ENCODE measurements around the gene TBC1D22A. TPM values are rescaled to one million over a fixed set of nuclear protein-coding genes. Genes with fewer than 3 reads are reported as not detected.

TBC1D22A gene
- total and polyA plus RNA-seq, 2 donors, result 11.8 to 25.7 TPM

GRCh38 chr22:47209547-47210023 lies 447.1 kb downstream of the TBC1D22A start:
- no peak overlapping the region for H3K4me3 ChIP-seq (ENCODE audit: low read length in 2 of 2)
- H3K9me3 ChIP-seq (ENCODE audit: control insufficient read depth in 2 of 2, insufficient read depth in 1 of 2, low read length in 1 of 2), result no peaks in the 10 kb centered on the region
- no peak for DNase-seq (ENCODE audit: low read depth in 6 of 9, low spot score in 9 of 9)
- WGBS, result 95% methylated on average over 13 of the region's 13 CpGs
- no peaks in the 10 kb centered on the region for H3K27me3 ChIP-seq (ENCODE audit: control insufficient read depth in 2 of 2, insufficient read depth in 1 of 2, low read length in 1 of 2)
- H3K4me1 ChIP-seq (ENCODE audit: control insufficient read depth in 2 of 2, insufficient read depth in 2 of 2, low read length in 2 of 2), result no peaks in the 10 kb centered on the region
- no peaks in the 10 kb centered on the region for H3K36me3 ChIP-seq (ENCODE audit: control insufficient read depth in 2 of 2, insufficient read depth in 2 of 2, low read length in 1 of 2)
- no peak overlapping the region for H3K27ac ChIP-seq (ENCODE audit: low read depth in 1 of 2, low read length in 1 of 2)

DNA sequence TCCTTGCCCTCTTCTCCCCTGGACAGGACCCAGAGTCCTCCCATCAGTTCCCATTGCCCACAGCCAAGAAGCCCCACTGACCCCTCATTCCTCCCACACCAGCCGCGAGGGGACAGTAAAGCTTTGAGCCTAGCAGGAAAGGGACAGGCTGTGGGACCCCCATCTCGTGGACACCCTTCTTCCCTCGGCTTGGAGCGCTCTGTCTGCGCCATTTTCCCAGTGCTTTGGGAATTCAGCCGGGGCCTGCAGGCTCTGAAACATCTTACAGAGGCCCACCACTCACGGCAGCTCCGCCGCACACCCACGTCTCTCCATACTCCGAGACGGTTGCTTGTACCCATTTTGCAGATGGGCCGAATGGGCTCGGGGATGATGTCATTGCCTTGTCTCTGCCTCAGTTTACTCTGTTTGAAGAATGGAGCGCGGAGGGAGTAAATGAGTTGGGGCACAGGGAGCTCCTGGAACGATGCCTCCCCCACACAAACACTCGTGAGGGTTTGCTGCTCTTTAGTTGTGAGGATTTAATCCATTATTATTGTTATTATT lies 447.7 kb downstream of the TBC1D22A start:
- DNase-seq (ENCODE audit: low read depth in 6 of 9, low spot score in 9 of 9), result peak in 1 of 9 donors; percentile 6
- WGBS, result 97% methylated on average over 19 of the region's 19 CpGs
- no peaks in the 10 kb centered on the region for H3K36me3 ChIP-seq (ENCODE audit: control insufficient read depth in 2 of 2, insufficient read depth in 2 of 2, low read length in 1 of 2)

DNA sequence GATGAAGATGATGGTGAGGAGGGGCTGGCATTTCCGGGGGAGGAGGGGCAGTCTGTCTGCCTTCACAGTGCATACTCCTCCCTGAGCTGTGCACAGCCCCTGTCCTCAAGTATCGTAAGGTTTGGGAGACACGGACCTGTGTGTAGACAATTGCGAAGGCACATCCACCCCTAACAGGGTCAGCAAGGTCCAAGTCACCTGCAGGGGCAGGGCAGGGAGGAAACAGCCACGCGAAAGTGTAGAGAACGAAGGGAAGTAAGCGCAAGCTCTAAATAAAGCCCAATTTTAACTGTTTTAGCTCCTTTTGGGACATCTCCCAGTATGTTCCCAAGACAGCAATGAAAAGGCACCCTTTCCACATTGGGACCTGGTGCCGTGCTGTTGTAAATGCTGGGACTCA lies 448.2 kb downstream of the TBC1D22A start:
- Histone ChIP-seq H3K9me3 (ENCODE audit: control insufficient read depth in 2 of 2, insufficient read depth in 1 of 2, low read length in 1 of 2) (no peaks in the 10 kb centered on the region), H3K36me3 (ENCODE audit: control insufficient read depth in 2 of 2, insufficient read depth in 2 of 2, low read length in 1 of 2) (no peaks in the 10 kb centered on the region), H3K27ac (ENCODE audit: low read depth in 1 of 2, low read length in 1 of 2) (no peak overlapping the region), H3K27me3 (ENCODE audit: control insufficient read depth in 2 of 2, insufficient read depth in 1 of 2, low read length in 1 of 2) (no peaks in the 10 kb centered on the region), H3K4me1 (ENCODE audit: control insufficient read depth in 2 of 2, insufficient read depth in 2 of 2, low read length in 2 of 2) (no peaks in the 10 kb centered on the region), H3K4me3 (ENCODE audit: low read length in 2 of 2) (no peak overlapping the region)
- 90% methylated on average over 9 of the region's 9 CpGs for WGBS
- DNase-seq (ENCODE audit: low read depth in 6 of 9, low spot score in 9 of 9), result peak in 1 of 9 donors; percentile 12

More for the DNA sequence above, 447.7 kb downstream of the TBC1D22A start:
- Histone ChIP-seq H3K27ac (ENCODE audit: low read depth in 1 of 2, low read length in 1 of 2) (no peak overlapping the region), H3K4me3 (ENCODE audit: low read length in 2 of 2) (no peak overlapping the region), H3K27me3 (ENCODE audit: control insufficient read depth in 2 of 2, insufficient read depth in 1 of 2, low read length in 1 of 2) (no peaks in the 10 kb centered on the region), H3K9me3 (ENCODE audit: control insufficient read depth in 2 of 2, insufficient read depth in 1 of 2, low read length in 1 of 2) (no peaks in the 10 kb centered on the region), H3K4me1 (ENCODE audit: control insufficient read depth in 2 of 2, insufficient read depth in 2 of 2, low read length in 2 of 2) (no peaks in the 10 kb centered on the region)

DNA sequence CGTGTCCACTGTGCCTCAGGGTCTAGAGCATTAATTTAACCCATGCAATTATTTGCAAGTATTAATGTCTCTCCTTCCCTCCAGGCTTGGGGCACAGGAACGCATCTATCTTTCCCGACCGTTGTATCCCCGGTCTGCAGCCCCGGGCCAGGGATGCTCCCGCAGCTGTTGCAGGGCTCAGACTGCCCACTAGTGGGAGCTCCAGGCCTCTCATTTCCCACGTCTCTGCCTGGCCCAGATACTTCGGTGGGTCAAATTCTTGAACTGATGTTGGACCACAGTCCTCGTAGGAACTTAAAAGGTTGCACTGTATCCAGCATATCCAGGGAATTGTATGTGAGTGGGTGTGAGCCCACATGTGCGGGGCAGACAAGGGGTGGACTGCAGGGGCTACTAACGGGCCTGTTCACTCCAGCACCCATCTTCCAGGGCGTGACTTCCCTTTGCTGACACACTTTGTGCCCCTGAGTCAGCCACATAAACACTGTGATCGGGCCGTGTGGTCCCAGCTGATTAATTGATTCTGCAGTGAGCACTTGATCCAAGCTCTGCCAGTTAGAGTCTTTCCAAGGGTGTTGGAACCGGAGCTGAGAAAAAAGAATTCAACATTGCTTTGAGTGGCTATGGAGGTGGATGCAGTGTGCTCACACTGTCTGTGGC lies 451.3 kb downstream of the TBC1D22A start:
- peak in 6 of 9 donors; percentile 4 to 68 (median 42) for DNase-seq (ENCODE audit: low read depth in 6 of 9, low spot score in 9 of 9)
- 58% methylated on average over 16 of the region's 16 CpGs for WGBS

DNA sequence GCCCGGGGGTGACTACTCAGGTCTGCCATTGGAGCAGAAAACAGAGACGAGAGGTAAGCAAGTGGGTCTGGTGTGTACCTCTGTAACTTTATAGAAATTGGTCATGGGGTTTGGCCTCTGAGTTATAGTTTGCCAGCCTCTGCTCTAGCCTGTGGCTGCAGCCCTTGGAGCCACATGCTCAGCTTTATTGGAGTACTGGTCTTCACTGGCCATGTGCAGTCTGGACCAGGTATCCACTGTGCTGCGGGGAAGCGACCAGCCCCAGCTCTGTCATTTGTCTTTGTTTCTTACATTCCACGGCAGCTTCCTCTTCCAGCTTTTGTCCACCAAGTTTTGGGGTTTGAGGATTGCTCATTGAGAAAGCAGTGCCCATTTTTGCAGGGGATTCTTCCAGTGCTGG lies 453.4 kb downstream of the TBC1D22A start:
- no peaks in the 10 kb centered on the region for H3K4me1 ChIP-seq (ENCODE audit: control insufficient read depth in 2 of 2, insufficient read depth in 2 of 2, low read length in 2 of 2)
- H3K4me3 ChIP-seq (ENCODE audit: low read length in 2 of 2), result no peak overlapping the region
- no peak overlapping the region for H3K27ac ChIP-seq (ENCODE audit: low read depth in 1 of 2, low read length in 1 of 2)
- H3K36me3 ChIP-seq (ENCODE audit: control insufficient read depth in 2 of 2, insufficient read depth in 2 of 2, low read length in 1 of 2), result no peaks in the 10 kb centered on the region
- no peak for DNase-seq (ENCODE audit: low read depth in 6 of 9, low spot score in 9 of 9)
- 86% methylated on average over 5 of the region's 5 CpGs for WGBS
- H3K27me3 ChIP-seq (ENCODE audit: control insufficient read depth in 2 of 2, insufficient read depth in 1 of 2, low read length in 1 of 2), result no peaks in the 10 kb centered on the region
- no peaks in the 10 kb centered on the region for H3K9me3 ChIP-seq (ENCODE audit: control insufficient read depth in 2 of 2, insufficient read depth in 1 of 2, low read length in 1 of 2)

More for the DNA sequence above, 451.3 kb downstream of the TBC1D22A start:
- Histone ChIP-seq H3K36me3 (ENCODE audit: control insufficient read depth in 2 of 2, insufficient read depth in 2 of 2, low read length in 1 of 2) (no peaks in the 10 kb centered on the region), H3K9me3 (ENCODE audit: control insufficient read depth in 2 of 2, insufficient read depth in 1 of 2, low read length in 1 of 2) (no peaks in the 10 kb centered on the region), H3K27me3 (ENCODE audit: control insufficient read depth in 2 of 2, insufficient read depth in 1 of 2, low read length in 1 of 2) (no peaks in the 10 kb centered on the region), H3K4me3 (ENCODE audit: low read length in 2 of 2) (no peak overlapping the region), H3K4me1 (ENCODE audit: control insufficient read depth in 2 of 2, insufficient read depth in 2 of 2, low read length in 2 of 2) (no peaks in the 10 kb centered on the region), H3K27ac (ENCODE audit: low read depth in 1 of 2, low read length in 1 of 2) (no peak overlapping the region)

DNA sequence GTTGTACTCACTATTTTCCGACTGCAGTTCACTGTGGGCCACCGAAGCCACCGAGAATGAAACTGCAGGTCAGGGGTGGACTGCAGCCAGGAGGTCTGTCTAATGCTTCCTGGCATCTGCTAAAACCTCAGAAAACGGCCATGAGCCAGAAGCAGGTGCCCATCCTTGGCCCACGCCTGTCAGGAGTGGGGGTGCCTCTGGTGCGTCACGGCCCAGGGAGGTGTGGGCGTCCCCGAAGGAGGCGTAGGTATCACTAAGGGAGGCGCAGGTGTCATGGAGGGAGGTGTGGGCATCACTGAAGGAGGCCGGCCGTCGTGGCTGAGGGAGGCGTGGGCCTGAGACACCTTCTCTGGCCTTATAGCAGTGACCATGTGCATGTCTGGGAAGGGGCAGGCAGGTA lies 456.2 kb downstream of the TBC1D22A start:
- H3K4me3 ChIP-seq (ENCODE audit: low read length in 2 of 2), result no peak overlapping the region
- no peaks in the 10 kb centered on the region for H3K4me1 ChIP-seq (ENCODE audit: control insufficient read depth in 2 of 2, insufficient read depth in 2 of 2, low read length in 2 of 2)
- WGBS, result 93% methylated on average over 15 of the region's 15 CpGs
- no peaks in the 10 kb centered on the region for H3K9me3 ChIP-seq (ENCODE audit: control insufficient read depth in 2 of 2, insufficient read depth in 1 of 2, low read length in 1 of 2)
- H3K36me3 ChIP-seq (ENCODE audit: control insufficient read depth in 2 of 2, insufficient read depth in 2 of 2, low read length in 1 of 2), result no peaks in the 10 kb centered on the region
- no peak for DNase-seq (ENCODE audit: low read depth in 6 of 9, low spot score in 9 of 9)
- H3K27ac ChIP-seq (ENCODE audit: low read depth in 1 of 2, low read length in 1 of 2), result no peak overlapping the region
- H3K27me3 ChIP-seq (ENCODE audit: control insufficient read depth in 2 of 2, insufficient read depth in 1 of 2, low read length in 1 of 2), result no peaks in the 10 kb centered on the region

GRCh38 chr22:47219789-47220188 lies 457.3 kb downstream of the TBC1D22A start:
- H3K27me3 ChIP-seq (ENCODE audit: control insufficient read depth in 2 of 2, insufficient read depth in 1 of 2, low read length in 1 of 2), result no peaks in the 10 kb centered on the region
- no peaks in the 10 kb centered on the region for H3K36me3 ChIP-seq (ENCODE audit: control insufficient read depth in 2 of 2, insufficient read depth in 2 of 2, low read length in 1 of 2)
- WGBS, result 91% methylated on average over 10 of the region's 10 CpGs
- H3K4me1 ChIP-seq (ENCODE audit: control insufficient read depth in 2 of 2, insufficient read depth in 2 of 2, low read length in 2 of 2), result no peaks in the 10 kb centered on the region
- H3K27ac ChIP-seq (ENCODE audit: low read depth in 1 of 2, low read length in 1 of 2), result no peak overlapping the region
- no peak overlapping the region for H3K4me3 ChIP-seq (ENCODE audit: low read length in 2 of 2)
- no peaks in the 10 kb centered on the region for H3K9me3 ChIP-seq (ENCODE audit: control insufficient read depth in 2 of 2, insufficient read depth in 1 of 2, low read length in 1 of 2)
- no peak for DNase-seq (ENCODE audit: low read depth in 6 of 9, low spot score in 9 of 9)

DNA sequence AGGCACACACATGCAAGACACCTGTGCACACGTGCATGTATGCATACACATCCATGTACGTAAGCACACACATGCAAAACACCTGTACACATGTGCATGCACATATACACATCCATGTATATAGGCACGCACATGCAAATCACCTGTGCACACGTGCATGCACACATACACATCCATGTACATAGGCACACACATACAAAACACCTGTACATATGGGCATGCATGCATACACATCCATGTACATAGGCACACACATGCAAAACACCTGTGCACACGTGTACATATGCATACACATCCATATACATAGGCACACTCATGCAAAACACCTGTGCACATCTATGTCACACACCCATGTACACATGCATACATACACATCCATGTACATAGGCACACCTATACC lies 458.3 kb downstream of the TBC1D22A start:
- Histone ChIP-seq H3K27ac (ENCODE audit: low read depth in 1 of 2, low read length in 1 of 2) (no peak overlapping the region), H3K36me3 (ENCODE audit: control insufficient read depth in 2 of 2, insufficient read depth in 2 of 2, low read length in 1 of 2) (no peaks in the 10 kb centered on the region), H3K27me3 (ENCODE audit: control insufficient read depth in 2 of 2, insufficient read depth in 1 of 2, low read length in 1 of 2) (no peaks in the 10 kb centered on the region), H3K9me3 (ENCODE audit: control insufficient read depth in 2 of 2, insufficient read depth in 1 of 2, low read length in 1 of 2) (no peaks in the 10 kb centered on the region), H3K4me1 (ENCODE audit: control insufficient read depth in 2 of 2, insufficient read depth in 2 of 2, low read length in 2 of 2) (no peaks in the 10 kb centered on the region), H3K4me3 (ENCODE audit: low read length in 2 of 2) (no peak overlapping the region)
- 89% methylated on average over 5 of the region's 5 CpGs for WGBS
- DNase-seq (ENCODE audit: low read depth in 6 of 9, low spot score in 9 of 9), result no peak

- Histone ChIP-seq H3K27ac (ENCODE audit: low read depth in 1 of 2, low read length in 1 of 2) (no peak overlapping the region), H3K36me3 (ENCODE audit: control insufficient read depth in 2 of 2, insufficient read depth in 2 of 2, low read length in 1 of 2) (no peaks in the 10 kb centered on the region), H3K9me3 (ENCODE audit: control insufficient read depth in 2 of 2, insufficient read depth in 1 of 2, low read length in 1 of 2) (no peaks in the 10 kb centered on the region), H3K4me3 (ENCODE audit: low read length in 2 of 2) (no peak overlapping the region), H3K4me1 (ENCODE audit: control insufficient read depth in 2 of 2, insufficient read depth in 2 of 2, low read length in 2 of 2) (no peaks in the 10 kb centered on the region), H3K27me3 (ENCODE audit: control insufficient read depth in 2 of 2, insufficient read depth in 1 of 2, low read length in 1 of 2) (no peaks in the 10 kb centered on the region)
- 90% methylated on average over 20 of the region's 20 CpGs for WGBS
- DNase-seq (ENCODE audit: low read depth in 6 of 9, low spot score in 9 of 9), result no peak
These were observed 459.6 kb downstream of the TBC1D22A start for GRCh38 chr22:47221840-47222615.
